HG03575 (cell line): Measurements from ENCODE around the gene HPSE2.

ENCODE experiments used
- ATAC-seq: cut with Tn5 transposase; IDR thresholded peaks from one replicate; pipeline ENCODE4 v1.9.1; 2021; ENCODE audit not compliant: unreplicated experiment, insufficient number of reproducible peaks, low FRiP score; ENCODE audit errors: extremely low read depth

HPSE2 gene

DNA sequence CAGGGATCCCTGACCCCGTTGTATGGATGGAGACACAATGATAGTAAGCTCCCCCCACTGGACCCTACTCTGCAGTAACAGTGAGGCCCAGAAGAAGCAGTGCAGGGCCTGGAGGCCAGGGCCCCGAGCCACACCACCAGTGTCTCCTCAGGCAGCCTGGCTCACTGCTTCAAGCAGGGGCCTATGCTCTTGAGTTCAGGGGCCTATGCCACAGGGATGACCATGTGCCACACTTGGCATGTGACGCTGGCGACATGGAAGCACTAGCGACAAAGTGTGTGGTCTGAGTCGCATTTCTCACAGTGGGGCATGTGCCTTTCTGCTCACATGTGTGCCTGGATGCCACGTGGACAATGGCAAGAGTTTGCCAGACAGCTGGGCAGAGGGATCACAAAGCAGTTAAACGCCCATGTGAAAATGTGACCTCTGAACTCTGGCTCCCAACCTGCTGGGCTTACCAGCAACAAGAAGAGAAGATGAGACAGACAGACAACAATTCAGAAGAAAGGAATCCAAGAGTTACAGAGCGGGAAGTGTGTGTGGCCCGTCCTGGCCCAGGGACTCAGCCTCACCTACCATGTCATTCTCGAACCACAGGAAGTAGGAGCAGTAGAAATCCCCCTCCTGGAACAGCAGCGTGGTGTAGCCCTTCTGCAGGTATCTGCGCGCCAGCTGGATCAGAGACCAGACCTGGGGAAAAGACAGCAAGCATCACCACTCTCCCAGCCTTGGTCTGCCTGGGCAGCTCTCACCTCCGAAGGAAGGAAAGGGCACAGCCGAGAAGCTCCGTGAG lies 816.0 kb downstream of the HPSE2 start:
- no peak for ATAC-seq

DNA sequence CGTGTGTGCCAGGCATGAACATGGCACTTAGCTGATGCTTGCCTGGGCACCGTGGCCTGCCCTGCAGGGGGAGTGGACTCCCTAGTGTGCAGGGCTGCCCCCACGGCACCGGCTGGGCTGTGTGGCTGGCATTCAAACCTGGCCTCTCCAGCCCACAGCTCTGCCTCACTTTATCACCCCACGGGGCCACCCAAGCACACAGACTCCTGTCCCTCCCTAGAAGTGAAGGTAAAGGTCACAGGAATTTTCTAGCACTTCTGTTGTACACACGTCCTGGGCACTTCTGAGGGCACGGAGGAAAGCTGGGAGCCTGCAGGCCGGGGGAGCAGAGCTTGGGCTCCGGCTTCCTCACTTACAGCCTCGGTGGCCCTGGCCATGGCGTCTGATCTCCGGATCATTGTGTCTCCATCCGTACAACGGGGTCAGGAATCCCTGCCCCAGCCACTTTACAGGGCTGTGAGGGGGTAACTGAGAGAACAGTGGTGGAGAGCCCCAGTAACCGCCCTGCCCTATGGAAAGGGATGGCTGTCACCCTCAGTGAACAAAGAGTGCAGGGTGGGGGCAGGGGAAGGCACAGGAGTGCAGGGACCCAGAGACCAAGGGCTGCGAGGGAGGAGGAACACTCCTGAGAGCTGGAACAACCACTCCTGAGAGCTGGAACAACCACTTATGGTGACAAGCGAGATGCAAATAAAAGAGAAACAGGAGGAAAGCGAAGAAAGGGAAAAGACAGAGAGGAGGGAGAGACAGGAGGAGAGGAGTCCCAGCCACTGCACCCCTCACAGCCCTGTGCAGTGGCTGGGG lies 816.8 kb downstream of the HPSE2 start:
- no peak for ATAC-seq

DNA sequence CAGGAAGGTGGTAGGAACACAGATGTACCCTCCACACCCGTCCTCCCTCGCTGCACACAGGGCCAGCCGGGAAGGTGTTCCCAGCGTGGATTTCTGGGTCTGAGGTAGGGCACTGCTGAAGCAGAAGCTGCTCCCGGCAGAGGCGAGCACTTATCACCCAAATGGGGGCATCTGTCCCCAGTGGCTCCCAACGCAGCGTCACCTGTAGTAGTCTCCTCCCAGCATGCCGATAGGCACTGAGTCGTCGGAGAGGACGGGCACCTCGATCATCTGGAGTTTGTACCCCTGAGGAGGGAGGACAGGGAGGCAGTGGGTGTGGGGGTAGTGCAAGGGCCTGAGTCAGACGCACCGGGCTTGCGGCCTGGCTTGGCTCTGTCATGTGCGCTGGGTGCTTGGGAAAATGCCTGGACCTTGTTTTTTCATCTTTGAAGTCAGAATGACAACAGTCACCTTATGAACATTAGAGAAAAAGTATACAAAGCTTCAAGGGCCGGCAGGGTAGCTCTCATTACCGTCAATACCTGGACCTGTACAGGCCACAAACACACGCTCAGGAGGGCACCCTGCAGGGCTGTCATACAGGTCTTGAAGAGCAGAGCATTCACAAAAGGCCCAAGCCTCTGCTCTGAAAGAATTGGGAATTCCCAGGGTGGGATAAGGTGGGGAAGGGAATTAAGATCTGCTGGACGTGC lies 817.5 kb downstream of the HPSE2 start:
- ATAC-seq, result no peak

DNA sequence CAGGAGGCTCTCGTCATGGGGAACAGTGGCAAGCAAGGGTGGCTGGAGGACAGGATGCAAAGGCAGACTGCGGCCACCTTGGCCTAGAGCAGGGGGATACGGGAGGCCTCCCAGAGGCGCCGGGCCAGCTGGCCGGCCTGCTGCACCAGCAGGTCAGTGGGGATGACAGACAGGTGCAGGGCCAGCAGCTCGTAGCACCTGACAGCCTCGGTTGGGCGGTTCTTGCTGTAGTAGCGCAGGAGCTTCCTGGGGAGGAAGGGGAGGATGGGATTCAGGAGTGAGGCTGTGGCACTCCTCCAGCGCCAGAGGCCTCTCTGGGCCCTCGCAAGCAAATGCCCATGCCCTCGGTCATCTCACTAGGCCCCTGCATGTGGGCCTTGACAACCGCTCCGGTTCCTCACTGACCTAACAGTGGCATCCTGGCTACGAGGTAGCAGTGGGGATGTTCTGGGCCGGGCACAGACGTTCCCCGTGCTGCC lies 818.1 kb downstream of the HPSE2 start:
- ATAC-seq, result no peak

DNA sequence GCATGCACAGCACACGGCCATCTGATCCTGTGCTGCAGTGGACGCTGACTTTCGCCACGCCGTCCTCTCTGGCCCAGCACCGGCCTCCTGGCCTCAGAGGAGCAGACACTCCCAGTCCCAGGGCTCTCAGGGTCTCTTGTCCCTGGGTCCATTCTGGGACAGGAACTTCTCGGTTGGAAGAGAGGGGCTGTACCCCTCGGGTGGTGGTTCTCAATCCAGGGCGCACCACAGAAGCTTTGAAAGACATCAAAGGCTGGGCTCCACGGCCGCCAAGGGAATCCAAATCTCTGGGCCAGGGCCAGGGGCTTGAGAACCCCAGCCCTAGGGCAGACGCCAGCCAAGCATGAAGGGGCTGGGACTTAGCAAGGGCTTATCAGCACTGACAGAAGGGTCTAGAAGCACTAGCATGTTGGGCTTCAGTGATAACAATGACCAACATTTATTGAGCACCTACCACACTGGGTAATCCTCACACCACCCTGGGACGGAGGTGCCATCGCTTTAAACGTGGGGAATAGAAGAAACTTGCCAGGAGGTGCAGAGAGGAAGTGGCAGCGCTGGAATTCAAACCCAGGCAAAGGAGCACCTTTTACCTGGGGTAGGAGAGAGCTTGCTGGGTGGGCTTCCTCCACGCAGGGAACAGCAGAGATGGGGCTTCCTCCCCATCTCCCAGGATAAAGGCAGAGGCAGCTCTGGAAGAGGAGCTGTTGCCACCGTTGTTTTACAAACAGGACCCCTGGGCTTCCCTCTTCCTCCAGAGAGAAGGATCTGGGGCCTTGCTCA lies 818.9 kb downstream of the HPSE2 start:
- ATAC-seq, result no peak

DNA sequence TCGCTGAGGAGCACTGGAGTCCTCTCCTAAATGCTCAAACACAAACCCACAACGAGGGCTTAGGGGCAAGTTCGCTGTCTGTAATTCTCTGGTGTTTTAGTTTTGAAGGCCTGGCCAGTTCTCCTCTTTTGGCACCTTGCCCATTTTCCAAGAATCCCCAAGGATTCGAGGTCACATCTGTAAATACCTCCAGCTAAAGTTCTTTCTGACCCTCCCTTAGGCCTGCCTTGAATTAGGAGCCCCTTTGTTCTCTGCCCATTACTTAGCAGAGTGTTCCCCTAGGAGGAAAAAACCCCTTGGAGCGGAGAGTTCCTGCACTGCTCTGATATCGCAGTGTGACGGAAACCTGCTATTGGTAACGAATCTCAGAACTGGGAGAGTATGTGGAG lies 819.9 kb downstream of the HPSE2 start:
- no peak for ATAC-seq

DNA sequence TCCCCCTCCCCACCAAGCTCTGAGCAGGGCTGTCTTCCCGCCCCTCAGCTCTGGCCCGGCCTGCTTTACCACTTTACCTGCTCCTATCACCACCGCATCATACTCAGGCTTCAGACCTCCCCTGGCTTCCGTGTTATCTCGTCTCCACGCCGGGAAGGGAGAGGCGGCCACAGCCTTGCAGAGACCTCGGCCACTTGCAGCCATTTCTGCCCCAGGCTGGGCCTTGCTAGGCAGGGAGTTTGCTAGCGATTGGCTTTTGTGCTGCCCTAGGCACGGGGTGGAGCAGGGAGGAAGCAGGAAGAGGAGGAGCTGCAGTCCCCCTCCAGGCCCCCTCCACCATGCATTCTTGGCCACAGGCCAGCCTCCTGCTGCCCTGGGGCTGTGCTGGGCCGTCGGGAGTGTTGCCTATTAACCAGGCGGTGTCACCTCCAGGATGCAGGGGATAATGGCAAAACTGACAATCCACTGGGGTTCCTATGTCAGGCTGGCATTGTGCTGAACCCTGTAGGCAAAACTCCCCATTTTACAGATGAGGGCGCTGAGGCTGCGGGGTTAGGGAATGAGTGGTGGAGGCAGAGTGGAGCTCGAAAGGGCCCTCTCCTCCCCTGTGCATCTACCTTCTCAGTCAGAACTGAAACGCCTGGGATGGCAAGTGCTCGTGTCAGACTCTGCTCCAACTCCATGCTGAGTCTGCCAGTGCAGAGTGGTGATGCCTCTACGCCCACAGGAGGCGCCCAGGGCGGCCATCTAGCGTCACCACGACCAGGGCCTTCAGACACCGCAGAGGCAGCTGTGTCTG lies 820.5 kb downstream of the HPSE2 start, which contains the start of gene PYROXD2:
Gene PYROXD2 (minus strand): TSS at position 251 of the 799 bp plus-strand sequence. CDS start 47 bp downstream, at position 204.
- no peak for ATAC-seq

DNA sequence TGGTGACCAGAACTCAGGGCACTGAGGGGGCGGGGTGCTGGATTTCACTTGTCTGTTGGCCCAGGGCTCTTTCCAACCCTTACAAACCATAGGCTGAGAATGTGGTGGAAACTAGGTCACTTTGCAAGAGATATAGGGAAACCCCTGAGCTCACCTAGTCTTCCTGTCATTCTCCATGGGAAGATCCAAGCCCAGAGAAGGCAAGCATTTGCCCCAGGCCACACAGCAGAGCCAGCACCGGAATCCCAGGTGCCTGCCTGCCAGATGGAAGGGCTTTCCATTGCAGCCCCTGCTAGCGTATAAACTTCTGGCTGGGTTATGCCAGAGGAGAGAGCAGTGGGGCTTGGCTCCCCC lies 821.1 kb downstream of the HPSE2 start:
- ATAC-seq, result no peak

DNA sequence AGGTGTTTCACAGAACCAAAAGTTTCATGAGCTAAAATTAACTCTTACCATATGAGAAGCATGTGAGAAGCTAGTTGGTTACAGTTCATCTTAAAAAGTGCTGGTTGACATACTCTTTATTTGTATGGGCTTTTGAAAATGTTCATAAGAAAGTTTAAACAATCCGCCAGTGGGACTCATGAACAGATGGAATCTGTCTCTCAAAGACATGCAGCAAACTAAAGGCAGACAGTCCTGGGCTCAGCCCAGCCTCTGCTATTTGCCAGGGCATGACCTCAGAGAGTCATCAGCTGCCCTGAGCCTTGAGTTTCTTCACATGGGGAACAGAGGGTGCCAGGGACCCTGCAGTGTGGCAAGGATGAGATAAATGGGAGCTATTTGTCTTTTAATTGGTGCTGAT lies 823.9 kb downstream of the HPSE2 start:
- no peak for ATAC-seq

DNA sequence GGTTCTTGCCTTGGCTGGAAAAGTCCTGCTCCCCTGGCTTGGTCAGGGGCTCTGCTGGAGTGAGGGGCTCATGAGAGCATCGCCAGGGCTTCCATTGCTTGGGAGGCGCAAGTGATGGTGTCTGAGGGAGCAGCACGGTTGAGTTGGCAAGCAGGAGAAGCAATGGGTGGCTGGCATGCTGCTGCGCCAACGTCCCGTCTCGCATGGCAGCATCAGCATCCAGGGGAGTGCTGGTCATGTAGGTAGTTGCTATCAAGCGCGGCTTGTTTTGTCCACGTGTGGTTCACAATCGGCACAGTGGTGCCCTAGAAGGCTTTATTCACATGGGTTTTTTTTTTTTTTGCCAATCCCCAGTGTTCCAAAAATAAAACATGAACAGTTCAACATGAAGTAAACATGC lies 824.5 kb downstream of the HPSE2 start:
- ATAC-seq, result no peak

DNA sequence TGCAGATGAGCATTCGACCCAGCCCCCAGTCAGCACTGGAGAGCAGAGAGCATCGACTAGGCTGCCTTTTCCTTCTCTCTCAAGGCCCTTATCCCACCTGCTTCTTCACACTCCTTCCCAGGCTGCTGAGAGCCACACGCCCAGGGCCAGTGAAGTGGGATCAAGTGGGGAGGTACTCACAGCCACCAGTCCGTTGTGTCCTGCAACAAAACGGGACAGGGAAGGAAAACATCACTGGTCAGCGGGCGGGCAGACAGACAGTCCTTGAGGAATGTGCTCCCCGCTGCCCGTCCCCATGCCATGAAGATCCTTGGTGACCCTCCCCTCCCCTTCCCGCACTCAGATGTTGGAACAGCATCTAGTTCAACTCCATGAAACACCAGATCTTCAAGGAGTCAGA lies 824.9 kb downstream of the HPSE2 start:
- no peak for ATAC-seq

DNA sequence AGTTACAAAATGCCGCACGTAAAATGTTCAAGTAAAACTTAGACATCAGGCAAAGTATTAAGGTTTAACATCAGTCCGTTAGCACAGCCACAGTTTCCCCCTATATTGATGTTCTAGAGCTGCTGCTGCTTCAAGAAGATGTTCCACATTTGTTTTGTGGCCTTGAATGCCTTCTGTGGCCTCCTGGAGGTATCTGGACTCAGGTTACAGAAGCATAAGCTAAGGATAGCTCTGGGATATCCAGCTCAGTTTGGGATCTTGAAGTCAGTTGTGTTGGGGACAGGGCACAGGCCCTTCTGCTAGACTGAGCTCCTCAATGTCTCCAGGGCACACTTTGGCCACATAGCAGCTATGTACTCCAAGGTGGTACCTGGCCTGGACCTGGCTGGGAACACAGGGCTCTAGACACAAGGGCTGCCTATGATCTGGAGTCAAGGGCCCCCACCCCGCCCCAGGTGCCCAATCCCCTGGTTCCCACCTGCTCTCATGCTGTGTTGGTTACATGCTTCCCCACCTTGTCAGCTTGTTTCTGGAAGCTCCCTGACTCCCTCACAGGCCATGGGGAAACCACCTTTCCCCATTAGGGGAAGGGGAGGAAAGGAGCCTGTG lies 825.4 kb downstream of the HPSE2 start:
- ATAC-seq, result no peak

DNA sequence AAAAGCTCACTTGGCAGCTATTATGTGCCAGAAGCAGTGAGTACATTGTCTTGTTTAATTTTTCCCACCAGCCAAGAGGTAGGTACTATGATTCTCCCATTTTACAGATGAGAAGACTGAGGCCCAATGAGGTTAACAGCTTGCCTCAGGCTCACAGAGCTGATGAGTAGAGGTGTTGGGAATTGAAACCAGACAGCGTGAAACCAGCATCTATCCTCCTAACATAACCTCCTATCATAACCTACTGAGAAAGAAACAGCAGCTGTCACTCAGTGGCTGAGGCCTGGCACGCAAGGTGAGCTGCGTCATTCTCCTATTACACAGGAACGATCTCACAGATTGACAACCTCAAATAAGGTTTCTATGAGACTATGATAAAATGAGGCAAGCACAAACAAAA lies 826.9 kb downstream of the HPSE2 start:
- no peak for ATAC-seq

DNA sequence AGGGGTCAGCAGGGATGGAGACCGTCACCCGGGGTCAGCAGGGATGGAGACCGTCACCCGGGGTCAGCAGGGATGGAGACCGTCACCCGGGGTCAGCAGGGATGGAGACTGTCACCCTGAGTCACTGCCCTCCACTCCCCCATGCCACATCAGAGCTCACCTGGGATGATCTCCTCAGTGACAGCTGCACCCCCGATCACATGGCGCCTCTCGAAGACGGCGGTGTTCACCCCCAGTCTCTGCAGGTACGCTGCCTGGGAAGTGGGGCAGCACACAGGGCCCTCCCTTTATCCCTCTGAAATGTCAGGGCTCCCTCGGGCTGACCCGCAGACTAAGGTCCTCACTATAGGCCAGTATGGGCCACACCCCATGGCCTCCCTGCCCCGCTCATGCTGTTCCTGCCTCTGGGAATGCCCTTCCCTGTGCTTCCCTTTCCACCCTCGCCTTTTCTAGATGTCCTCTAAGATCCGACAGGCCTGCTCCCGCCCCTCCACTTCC lies 827.9 kb downstream of the HPSE2 start:
- no peak for ATAC-seq
